MG63 (cell line): ENCODE data around the gene CRIM1. TPM values are rescaled to one million over a fixed set of nuclear protein-coding genes. Genes with fewer than 3 reads are reported as not detected.

Experiments
- DNase-seq: peaks from one replicate; pipeline ENCODE4 v3.0.0-alpha.2; 2020
- H3K27me3 ChIP-seq: fragments of 250-450 bp; sonication (Bioruptor Pico); 2 replicates; pipeline ENCODE4 v1.5.1; 2020; ENCODE audit warnings: mild to moderate bottlenecking, moderate library complexity
- H3K36me3 ChIP-seq: fragments of 250-450 bp; sonication (Bioruptor Pico); 2 replicates; pipeline ENCODE4 v1.5.1; 2020; ENCODE audit warnings: mild to moderate bottlenecking, moderate library complexity
- H3K4me3 ChIP-seq: fragments of 250-450 bp; sonication (Bioruptor Pico); 2 replicates; pipeline ENCODE4 v1.5.1; 2020; ENCODE audit warnings: mild to moderate bottlenecking, moderate library complexity
- H3K9me3 ChIP-seq: fragments of 250-450 bp; sonication (Bioruptor Pico); 2 replicates; pipeline ENCODE4 v1.5.1; 2020; ENCODE audit warnings: mild to moderate bottlenecking, moderate library complexity
- total RNA-seq: library from RNA; depleted of rRNA; stranded (reverse); fragments of >200 nt; shearing (Covaris generic); gene quantifications from 2 replicates; pipeline ENCODE4 v1.2.3, GENCODE V29; 2014; ENCODE audit warnings: low replicate concordance

The CRIM1 gene
- total RNA-seq, 1 experiment from 2014 or later: 102 TPM

DNA sequence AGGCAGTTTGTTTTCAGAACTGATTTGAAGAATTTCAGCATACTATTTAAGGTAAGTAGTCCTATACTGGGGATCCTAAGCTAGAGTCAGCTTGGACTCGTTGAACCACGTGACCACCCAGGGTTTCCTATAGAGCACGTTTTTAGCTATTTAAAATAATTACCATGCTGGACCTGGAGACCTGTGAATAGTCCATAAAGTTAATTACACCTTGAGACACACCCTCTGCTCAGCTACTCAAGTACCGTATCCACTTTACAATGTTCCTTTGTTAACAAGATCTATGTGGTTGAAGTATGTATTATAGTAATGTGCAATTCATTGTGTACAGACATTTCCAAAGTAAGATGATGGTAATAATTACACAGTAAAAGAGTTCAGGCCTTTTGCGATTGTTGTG is 67.6 kb downstream of the CRIM1 start:
- Histone ChIP-seq H3K27me3 (no peaks in the 10 kb centered on the region), H3K4me3 (no peak overlapping the region), H3K36me3 (peaks cover 81% of the 10 kb centered on the region), H3K9me3 (no peaks in the 10 kb centered on the region)
- no peak for DNase-seq

DNA sequence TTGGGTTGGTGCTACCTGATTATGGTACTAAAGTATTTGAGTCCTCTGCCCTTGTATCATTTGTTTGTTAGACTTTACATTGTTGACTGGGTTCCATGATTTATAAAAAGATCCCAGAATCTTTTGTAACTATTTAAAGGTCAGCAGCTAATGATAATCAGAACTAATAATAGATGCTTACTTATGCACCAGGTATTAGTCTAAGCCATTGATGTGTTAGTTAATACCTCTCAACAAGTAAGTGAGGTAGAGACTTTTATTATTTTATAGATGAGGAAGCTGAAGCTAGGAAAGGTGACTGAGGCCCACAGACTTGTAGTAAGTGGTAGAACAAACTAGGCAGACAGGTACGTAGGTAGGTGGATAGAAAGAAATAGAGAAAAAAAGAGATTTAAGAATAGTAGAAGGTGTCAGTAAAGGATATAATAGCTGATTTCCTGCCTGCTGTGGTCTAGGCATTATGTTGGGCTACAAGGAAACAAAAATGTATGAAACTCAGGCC is 68.1 kb downstream of the CRIM1 start:
- H3K27me3 ChIP-seq: no peaks in the 10 kb centered on the region
- H3K4me3 ChIP-seq: no peak overlapping the region
- DNase-seq: no peak
- H3K36me3 ChIP-seq: peaks cover 82% of the 10 kb centered on the region
- H3K9me3 ChIP-seq: no peaks in the 10 kb centered on the region

DNA sequence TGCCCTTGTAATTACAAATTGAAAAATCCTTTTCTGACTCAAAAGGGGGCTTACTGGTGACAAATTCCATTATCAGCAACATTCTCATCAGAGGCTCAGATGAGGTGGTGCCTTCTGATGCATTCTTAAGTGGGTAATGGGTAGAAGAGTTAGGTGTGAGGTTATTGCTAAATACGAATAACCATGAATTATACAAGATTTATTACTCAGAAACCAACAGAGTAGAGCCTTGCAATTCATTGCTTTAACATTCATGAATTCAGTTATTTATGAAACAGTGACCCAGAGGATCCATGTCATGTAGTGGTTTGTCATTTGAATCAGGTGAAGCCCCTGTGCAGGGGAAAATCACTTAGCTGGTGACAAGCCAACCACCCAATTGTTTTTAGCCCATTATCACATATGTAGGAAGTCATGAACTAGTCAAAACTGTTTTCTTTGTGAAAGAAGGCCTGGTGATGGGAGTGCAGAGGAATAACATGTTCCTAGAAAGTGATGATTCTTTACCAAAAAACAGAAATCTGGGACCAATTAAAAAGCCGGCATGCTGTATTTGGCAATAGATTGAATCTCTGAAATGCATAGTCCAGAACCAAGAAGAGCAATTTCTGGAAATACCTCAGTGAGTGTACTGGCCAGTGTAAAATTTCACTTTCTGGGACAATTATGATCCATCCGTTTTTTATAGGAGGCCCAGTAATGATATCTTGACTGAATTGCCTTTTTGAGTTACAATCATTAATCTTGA is 70.2 kb downstream of the CRIM1 start:
- DNase-seq: no peak

DNA sequence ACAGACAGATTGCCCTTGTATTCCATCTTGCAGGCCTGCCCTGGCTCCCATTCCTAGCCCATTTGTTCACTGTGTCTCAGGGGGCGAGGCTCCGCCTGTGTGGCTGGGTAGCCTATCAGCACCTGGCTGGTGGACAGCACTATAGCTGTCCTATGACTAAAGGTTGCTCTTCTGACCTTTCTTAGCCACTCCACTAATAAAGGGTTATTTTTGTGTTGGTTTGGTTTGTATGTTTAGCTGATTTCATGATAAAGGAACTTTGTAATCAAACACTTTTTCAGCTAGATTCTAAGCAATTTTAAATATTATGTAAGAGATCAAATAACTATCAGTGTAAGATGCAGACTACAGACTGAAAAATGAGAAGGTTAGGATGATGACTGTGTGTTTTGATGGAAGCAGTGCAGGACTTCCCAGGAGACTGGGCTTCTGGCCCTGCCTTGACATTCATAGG is 72.2 kb downstream of the CRIM1 start:
- Histone ChIP-seq H3K36me3 (peaks cover 80% of the 10 kb centered on the region), H3K4me3 (no peak overlapping the region), H3K27me3 (no peaks in the 10 kb centered on the region), H3K9me3 (no peaks in the 10 kb centered on the region)
- DNase-seq: peak; percentile 53

More for the DNA sequence above, 70.2 kb downstream of the CRIM1 start:
- Histone ChIP-seq H3K9me3 (no peaks in the 10 kb centered on the region), H3K4me3 (no peak overlapping the region), H3K36me3 (peaks cover 81% of the 10 kb centered on the region), H3K27me3 (no peaks in the 10 kb centered on the region)

DNA sequence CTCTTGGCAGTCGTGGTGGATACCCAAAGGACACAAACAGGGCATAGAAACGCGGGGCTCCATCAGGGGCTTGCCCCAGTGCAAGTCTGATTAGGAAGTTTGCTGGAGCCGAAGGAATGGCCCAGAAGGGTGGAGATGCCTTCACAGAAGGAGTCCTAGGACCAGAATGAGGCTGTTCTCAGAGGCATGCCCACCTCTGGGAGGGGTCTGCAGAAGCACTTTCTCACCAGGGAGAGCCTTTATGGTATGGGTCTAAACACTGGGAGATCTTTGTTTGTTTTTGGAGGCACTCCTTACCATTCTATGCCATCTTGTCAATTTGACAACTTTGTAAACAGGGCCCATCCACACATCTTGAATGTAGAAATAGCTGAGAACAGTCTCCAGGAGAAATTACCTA is 75.0 kb downstream of the CRIM1 start:
- DNase-seq: no peak
- H3K36me3 ChIP-seq: peaks cover 63% of the 10 kb centered on the region
- H3K27me3 ChIP-seq: no peaks in the 10 kb centered on the region
- H3K4me3 ChIP-seq: no peak overlapping the region
- H3K9me3 ChIP-seq: no peaks in the 10 kb centered on the region

DNA sequence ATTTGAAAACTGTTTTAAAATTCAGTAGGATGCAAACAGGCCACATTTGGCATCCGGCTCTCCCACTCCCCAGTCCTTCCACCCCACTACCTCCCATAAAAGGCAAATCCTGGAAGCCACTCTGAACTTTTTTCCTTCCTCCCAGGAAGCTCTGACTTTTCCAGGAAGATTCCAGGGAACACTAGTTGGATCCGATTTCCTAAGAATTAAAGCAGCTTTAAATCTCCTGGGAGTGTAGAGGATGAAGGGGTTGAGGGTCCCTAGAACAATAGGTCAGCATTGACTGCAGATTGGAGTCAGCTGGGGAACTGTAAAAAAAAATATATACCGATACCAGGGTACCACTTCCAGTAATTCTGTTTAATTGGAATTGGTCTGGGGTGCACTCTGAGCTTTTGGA is 76.9 kb downstream of the CRIM1 start:
- Histone ChIP-seq H3K4me3 (no peak overlapping the region), H3K36me3 (peaks cover 63% of the 10 kb centered on the region), H3K27me3 (no peaks in the 10 kb centered on the region), H3K9me3 (no peaks in the 10 kb centered on the region)
- DNase-seq: no peak

DNA sequence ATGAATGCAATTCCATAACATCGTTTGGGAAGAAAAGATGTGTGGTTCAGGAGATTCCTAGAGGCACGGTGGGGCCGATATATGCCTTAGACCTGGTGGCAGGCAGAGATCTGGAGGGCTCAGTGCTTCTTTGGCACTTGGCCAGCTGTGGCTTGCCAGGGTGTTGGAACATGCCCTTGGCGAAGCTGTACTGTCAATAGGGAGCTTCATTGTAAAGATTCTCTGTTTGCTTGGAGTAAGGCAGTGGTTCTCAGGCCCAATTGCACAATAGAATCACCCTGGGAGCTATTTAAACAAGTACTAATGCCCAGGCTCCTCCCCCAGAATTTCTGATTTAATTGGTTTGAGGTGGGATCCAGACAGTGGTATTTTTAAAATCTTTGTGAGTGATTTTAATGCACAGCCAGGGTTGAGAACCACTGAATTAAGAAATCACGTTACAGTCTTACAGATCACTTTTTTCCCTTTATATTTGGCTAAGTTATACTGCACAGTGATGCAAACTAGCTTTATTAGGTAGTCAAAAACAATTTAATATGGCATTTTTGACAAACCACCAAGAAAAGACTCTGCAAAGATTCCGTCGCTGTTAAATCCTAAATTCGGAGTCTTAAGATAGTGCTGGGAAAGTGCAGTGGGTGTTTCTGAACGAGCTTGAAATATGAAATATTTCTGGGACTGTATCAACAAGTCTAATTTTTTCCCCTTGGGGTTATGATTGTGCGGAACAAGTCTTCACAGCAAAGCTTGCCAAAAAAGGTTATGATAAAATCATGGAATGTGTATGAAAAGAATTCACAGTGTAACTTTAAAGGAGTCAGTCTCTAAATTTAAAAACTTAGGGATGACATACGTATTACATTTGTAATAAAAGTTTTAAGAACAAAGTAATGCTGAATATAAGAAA is 78.0 kb downstream of the CRIM1 start:
- Histone ChIP-seq H3K4me3 (no peak overlapping the region), H3K36me3 (peaks cover 58% of the 10 kb centered on the region), H3K27me3 (no peaks in the 10 kb centered on the region), H3K9me3 (no peaks in the 10 kb centered on the region)
- no peak for DNase-seq

DNA sequence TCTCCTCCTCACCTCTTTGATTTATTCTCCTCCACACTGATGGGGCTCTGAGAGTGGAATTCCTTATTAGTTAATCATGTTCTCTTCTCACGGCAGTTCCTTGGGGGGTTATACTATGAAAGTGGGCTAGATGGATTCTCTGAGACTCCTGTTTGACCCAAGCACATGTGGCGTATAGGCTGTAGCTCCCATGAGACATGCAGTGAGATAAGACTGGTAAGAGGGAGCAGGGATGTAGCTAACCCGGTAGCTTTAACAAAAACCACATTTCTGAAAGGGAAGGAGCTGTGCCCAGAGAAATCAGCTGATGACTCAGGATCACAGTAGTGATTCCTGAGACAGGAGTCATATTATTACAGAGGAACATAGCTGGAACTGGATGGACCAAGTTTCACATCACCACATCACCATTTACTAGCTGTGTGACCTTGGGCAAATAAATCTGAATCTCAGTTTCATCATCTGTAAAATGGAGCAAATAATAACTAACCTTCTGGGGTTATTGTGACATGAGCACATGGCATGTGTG is 82.9 kb downstream of the CRIM1 start:
- Histone ChIP-seq H3K4me3 (no peak overlapping the region), H3K36me3 (peaks cover 70% of the 10 kb centered on the region), H3K27me3 (no peaks in the 10 kb centered on the region), H3K9me3 (no peaks in the 10 kb centered on the region)
- DNase-seq: peak; percentile 72

DNA sequence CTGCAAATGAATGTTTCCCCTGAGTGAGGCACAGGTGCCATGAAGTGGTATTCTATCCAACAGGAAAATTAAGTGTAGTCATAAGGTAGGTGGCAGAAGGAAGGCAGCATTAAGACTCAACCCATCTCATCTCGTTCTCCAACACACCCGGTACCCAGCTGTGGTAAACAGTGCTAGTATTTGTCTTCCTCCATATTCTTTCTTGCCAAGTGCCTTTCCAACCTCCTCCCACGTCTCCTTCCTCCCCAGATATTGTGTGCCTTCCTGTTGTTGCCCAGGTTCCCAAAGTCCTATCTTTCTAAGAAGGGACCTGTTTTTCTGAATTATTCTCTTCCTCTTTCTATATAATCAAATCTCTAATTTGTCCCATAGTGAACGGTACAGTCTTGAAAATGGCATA is 83.5 kb downstream of the CRIM1 start:
- no peaks in the 10 kb centered on the region for H3K27me3 ChIP-seq
- no peaks in the 10 kb centered on the region for H3K9me3 ChIP-seq
- no peak overlapping the region for H3K4me3 ChIP-seq
- peaks cover 74% of the 10 kb centered on the region for H3K36me3 ChIP-seq
- DNase-seq: no peak

DNA sequence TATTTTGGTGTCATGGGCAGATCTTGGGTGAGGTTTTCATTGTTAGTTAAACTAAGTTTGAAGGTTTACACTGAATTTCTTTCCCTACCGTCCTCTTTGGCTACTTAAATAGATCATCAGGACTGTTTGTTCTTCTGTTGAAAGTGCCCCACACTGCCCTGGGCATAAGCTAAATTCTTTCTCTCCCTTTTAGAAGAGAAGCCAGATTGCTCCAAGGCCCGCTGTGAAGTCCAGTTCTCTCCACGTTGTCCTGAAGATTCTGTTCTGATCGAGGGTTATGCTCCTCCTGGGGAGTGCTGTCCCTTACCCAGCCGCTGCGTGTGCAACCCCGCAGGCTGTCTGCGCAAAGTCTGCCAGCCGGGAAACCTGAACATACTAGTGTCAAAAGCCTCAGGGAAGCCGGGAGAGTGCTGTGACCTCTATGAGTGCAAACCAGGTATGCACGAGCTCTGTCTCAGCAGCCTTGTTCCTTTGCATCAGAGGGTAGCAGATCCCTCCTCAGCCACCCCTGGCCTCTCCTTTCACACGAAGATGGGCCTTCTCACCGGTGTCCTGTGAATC is 85.6 kb downstream of the CRIM1 start:
- H3K4me3 ChIP-seq: no peak overlapping the region
- H3K27me3 ChIP-seq: no peaks in the 10 kb centered on the region
- DNase-seq: no peak
- H3K36me3 ChIP-seq: peaks cover 82% of the 10 kb centered on the region
- no peaks in the 10 kb centered on the region for H3K9me3 ChIP-seq

DNA sequence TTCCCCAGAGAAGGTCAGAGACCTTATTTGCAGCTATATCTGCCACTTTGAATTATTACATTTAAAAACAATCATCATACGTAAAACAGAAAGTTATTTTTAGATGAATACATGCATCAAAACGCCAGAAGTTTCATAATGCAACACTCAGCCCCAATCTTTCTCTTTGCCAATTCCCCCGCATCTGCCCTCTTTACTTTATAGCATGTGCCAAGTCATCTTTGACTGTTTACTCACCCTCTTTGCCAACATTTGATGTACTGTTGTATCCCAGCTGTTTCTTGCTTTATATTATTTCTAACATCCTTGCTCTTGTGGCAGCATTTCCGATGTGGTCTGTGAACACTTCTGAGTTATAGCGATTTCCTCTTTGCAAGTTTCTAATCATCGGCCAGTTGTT is 86.2 kb downstream of the CRIM1 start:
- Histone ChIP-seq H3K9me3 (no peaks in the 10 kb centered on the region), H3K36me3 (peaks cover 84% of the 10 kb centered on the region), H3K4me3 (no peak overlapping the region), H3K27me3 (no peaks in the 10 kb centered on the region)
- DNase-seq: peak; percentile 57

DNA sequence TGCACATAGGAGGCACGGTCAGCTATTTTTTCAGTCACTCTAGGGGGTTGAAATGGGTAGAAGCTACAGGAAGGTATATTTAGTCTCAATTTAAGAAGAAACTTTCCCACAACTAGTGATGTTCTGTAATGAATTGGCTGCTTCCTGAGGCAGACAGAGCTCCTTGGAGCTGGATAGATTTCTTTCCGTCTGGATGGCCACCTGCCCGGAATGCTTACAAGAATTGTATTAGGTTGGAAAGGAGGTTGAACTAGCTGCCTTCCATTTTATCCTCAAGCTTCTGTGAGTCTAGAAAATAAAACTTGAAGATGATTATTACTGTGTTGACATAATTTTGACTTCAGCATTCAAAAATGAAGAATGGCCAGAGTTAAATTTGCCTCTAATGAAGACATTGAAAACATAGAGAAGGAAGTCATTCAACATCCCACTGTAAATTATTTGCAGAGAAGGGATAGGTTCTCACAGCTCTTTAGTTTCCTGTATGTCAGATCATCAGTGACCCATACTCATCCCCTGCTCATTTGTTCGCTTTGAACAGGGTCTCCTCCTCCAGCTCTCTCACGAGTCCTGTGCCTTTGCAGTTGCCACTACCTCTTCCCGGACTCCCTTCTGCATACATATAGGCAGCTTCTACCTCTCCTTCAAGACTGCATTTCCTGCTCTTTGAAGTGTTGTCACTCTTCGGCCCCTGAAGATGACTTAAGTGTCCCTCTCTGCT is 88.8 kb downstream of the CRIM1 start:
- no peaks in the 10 kb centered on the region for H3K27me3 ChIP-seq
- no peak overlapping the region for H3K4me3 ChIP-seq
- no peaks in the 10 kb centered on the region for H3K9me3 ChIP-seq
- DNase-seq: no peak
- H3K36me3 ChIP-seq: peaks cover 95% of the 10 kb centered on the region

DNA sequence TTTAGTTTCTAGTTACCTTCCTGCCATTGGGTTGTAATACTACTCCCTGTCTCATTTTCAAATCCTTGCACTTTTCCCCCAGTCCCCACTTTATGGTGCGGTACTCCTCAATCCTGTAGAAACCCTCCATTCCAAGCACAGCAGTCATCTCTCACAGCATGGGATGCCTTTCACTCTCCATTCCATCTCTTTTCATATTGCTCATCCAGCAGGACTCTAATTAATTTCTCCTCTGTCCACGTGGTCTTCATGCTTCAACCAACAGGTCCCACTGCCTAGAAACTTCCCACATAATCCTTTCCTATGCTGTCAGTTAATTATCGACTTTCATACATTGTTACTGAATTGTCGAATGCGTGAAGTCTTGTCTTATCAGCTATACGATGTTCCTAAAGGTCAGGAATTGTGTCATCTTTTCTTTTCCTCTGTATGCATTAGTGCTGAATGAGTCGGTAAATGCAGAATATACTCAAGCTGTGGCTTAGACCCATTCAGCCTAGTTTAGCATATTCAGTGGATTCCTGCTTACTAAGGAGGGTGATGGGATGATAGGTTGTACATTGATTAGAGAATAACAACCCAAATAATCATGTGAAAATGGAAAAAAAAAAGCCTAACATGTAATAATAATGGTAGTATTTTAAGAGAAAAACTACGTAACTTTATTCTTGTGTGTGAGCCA is 89.7 kb downstream of the CRIM1 start:
- no peaks in the 10 kb centered on the region for H3K27me3 ChIP-seq
- peaks cover 92% of the 10 kb centered on the region for H3K36me3 ChIP-seq
- H3K9me3 ChIP-seq: no peaks in the 10 kb centered on the region
- no peak overlapping the region for H3K4me3 ChIP-seq
- no peak for DNase-seq

DNA sequence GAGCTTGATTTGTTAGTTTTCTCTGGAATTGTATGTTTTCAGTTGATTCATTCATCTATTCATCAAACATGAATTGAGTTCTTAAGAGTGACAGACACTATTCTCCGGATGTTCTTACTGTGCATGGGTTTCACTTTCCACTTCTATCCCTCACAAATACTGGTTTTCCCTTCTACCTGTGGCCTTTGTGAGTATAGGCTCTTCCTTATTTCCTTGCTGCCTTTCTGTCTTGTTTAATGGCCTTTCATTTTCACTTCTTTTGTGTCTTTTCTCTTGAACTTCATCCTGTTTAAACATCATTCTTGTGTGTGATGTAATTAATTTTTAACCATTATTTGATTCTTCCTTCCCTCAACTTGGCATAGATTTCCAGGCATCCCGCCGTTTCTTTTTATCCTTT is 90.7 kb downstream of the CRIM1 start:
- Histone ChIP-seq H3K9me3 (no peaks in the 10 kb centered on the region), H3K36me3 (peaks cover 87% of the 10 kb centered on the region)
- DNase-seq: no peak

DNA sequence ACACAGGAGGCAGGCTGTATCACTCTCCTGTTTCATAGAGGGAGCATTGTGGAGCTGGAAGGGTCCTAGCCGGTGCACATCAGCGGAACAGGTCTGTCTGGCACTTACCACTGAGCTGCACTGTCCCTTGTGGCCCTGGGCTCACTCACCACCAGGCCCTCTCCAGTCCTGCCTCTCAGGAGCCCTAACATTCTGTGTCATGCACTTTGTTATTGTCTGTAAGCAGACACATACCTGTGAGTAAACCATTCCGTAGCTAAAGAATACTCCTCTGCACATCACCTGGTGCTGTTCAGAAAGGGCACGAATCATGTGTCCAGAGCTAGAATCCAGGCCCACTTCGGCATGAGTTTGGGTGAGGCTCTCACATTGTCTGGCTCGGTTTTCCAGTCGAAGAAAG is 93.6 kb downstream of the CRIM1 start:
- no peak overlapping the region for H3K4me3 ChIP-seq

More for the DNA sequence above, 90.7 kb downstream of the CRIM1 start:
- Histone ChIP-seq H3K27me3 (no peaks in the 10 kb centered on the region), H3K4me3 (no peak overlapping the region)

DNA sequence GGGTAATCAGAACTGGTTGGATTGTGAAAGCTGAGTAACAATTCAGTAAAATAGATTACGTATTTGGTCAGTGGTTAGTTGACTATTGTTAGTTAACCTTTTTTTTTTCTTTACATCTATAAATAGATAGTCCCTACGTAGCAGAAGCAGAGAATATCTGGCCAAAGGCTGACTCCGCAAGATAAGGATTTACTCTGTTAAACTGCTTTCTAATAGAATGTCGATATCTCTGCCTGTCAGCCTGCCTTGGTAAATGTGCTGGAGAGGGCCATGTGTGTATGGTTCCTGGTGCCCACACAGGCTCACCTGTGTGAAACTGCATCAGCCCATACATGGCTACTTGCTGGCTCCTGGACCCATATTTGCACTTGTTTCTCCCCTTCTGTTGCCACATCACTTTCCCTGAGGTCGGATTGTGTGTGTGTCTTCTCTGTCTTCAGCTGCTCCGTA is 94.4 kb downstream of the CRIM1 start:
- no peaks in the 10 kb centered on the region for H3K9me3 ChIP-seq
- peaks cover 87% of the 10 kb centered on the region for H3K36me3 ChIP-seq
- no peak for DNase-seq

More for the DNA sequence above, 93.6 kb downstream of the CRIM1 start:
- H3K9me3 ChIP-seq: no peaks in the 10 kb centered on the region
- H3K27me3 ChIP-seq: no peaks in the 10 kb centered on the region
- DNase-seq: no peak
- H3K36me3 ChIP-seq: peaks cover 87% of the 10 kb centered on the region

More for the DNA sequence above, 94.4 kb downstream of the CRIM1 start:
- no peak overlapping the region for H3K4me3 ChIP-seq
- H3K27me3 ChIP-seq: no peaks in the 10 kb centered on the region
